HG03442 (cell line): Measurements from ENCODE around the gene TRAPPC14.
"Not testable (repeated sequence)": the region's sequence is repeated elsewhere in the genome, so short reads cannot be mapped to it uniquely, and the experiment has no call there.

ENCODE experiments used
- ATAC-seq: cut with Tn5 transposase; IDR thresholded peaks from one replicate; pipeline ENCODE4 v1.9.1; 2021; ENCODE audit warnings: mild to moderate bottlenecking, moderate library complexity; ENCODE audit not compliant: unreplicated experiment

TRAPPC14 gene

GRCh38 chr7:100154651-100155491 is 3.7 kb downstream of the TRAPPC14 start:
- no peak for ATAC-seq

- ATAC-seq: no peak
Observed at GRCh38 chr7:100153708-100154535, 4.6 kb downstream of the TRAPPC14 start.

GRCh38 chr7:100152937-100153666 is 5.4 kb downstream of the TRAPPC14 start:
- ATAC-seq: no peak

GRCh38 chr7:100152404-100152803 is 6.1 kb downstream of the TRAPPC14 start:
- no peak for ATAC-seq

GRCh38 chr7:100148559-100149328 is 9.8 kb downstream of the TRAPPC14 start, which contains the start of gene LAMTOR4:
LAMTOR4 (plus strand) TSS chr7:100148918; CDS start chr7:100148973, 55 bp downstream.
- ATAC-seq: peak; percentile 97

GRCh38 chr7:100148225-100148558 is 10.3 kb downstream of the TRAPPC14 start:
- ATAC-seq: no peak

GRCh38 chr7:100147278-100147677 is 11.2 kb downstream of the TRAPPC14 start:
- no peak for ATAC-seq

- ATAC-seq: not testable (repeated sequence)
Observed at GRCh38 chr7:100146350-100146749, 12.2 kb downstream of the TRAPPC14 start.

GRCh38 chr7:100142461-100142860 is 16.1 kb downstream of the TRAPPC14 start:
- no peak for ATAC-seq

GRCh38 chr7:100141555-100141949 is 17.0 kb downstream of the TRAPPC14 start:
- no peak for ATAC-seq

GRCh38 chr7:100137851-100138760 is 20.4 kb downstream of the TRAPPC14 start:
- no peak for ATAC-seq

GRCh38 chr7:100132697-100133151 is 25.8 kb downstream of the TRAPPC14 start:
- ATAC-seq: peak; percentile 69

- ATAC-seq: no peak
Observed at GRCh38 chr7:100132126-100132525, 26.4 kb downstream of the TRAPPC14 start.

- no peak for ATAC-seq
Observed at GRCh38 chr7:100130608-100131453, 27.7 kb downstream of the TRAPPC14 start.

GRCh38 chr7:100130220-100130607 is 28.3 kb downstream of the TRAPPC14 start:
- ATAC-seq: not testable (repeated sequence)

GRCh38 chr7:100128637-100128963 is 29.9 kb downstream of the TRAPPC14 start:
- no peak for ATAC-seq

- ATAC-seq: no peak
Observed at GRCh38 chr7:100127866-100128636, 30.5 kb downstream of the TRAPPC14 start.
